GM10266 (cell line): Measurements from ENCODE around the gene UQCRQ.
A peak's percentile ranks its signal among the peaks of the same experiment; 100 is the strongest.

ENCODE experiments used
- DNase-seq: peaks from one replicate; pipeline ENCODE4 v3.0.0; 2012; ENCODE audit errors: extremely low spot score
- TF ChIP-seq, protein P1 (sequence below): IDR thresholded peaks from 2 replicates; pipeline ENCODE4 v1.5.1; 2012; ENCODE audit warnings: mild to moderate bottlenecking, low read depth; ENCODE audit not compliant: control insufficient read depth, insufficient read depth; ENCODE audit errors: missing control alignments

UQCRQ gene

GRCh38 chr5:132876020-132876759, 9.7 kb downstream of the UQCRQ start:
- TF ChIP-seq, protein P1, sequence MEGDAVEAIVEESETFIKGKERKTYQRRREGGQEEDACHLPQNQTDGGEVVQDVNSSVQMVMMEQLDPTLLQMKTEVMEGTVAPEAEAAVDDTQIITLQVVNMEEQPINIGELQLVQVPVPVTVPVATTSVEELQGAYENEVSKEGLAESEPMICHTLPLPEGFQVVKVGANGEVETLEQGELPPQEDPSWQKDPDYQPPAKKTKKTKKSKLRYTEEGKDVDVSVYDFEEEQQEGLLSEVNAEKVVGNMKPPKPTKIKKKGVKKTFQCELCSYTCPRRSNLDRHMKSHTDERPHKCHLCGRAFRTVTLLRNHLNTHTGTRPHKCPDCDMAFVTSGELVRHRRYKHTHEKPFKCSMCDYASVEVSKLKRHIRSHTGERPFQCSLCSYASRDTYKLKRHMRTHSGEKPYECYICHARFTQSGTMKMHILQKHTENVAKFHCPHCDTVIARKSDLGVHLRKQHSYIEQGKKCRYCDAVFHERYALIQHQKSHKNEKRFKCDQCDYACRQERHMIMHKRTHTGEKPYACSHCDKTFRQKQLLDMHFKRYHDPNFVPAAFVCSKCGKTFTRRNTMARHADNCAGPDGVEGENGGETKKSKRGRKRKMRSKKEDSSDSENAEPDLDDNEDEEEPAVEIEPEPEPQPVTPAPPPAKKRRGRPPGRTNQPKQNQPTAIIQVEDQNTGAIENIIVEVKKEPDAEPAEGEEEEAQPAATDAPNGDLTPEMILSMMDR = no peak
- no peak for DNase-seq

GRCh38 chr5:132877466-132877865, 11.0 kb downstream of the UQCRQ start:
- TF ChIP-seq, protein P1 = no peak
- no peak for DNase-seq

GRCh38 chr5:132877938-132878337, 11.5 kb downstream of the UQCRQ start:
- TF ChIP-seq, protein P1 = no peak
- no peak for DNase-seq

DNA sequence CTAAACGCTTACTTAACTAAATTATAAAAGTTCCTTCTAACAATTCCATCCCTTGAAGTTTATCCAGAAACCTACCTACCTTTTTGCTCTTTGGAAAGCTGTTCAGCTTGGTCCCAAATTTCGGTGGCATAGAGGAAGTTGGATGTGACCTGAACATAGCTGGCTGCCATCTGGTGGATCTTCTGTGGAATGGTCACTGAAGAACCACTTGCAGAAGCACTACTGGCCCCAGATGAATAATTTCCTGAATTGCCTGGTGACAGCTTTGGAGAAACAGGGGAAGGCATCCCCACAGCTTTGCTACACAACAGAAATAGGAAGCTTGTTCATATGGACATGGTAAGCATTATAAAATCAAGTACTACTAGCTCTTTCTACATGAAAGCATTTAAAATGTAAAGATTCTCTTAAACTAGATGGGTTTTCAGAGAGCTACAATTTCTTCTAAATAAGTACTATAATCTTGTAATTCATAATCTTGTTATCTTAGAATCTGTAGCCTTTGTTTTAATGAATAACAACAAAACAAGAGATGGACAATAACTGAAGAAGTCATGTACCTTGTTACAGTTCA, 16.9 kb downstream of the UQCRQ start:
- TF ChIP-seq, protein P1 = peak; percentile 64
- peak; percentile 26 for DNase-seq

DNA sequence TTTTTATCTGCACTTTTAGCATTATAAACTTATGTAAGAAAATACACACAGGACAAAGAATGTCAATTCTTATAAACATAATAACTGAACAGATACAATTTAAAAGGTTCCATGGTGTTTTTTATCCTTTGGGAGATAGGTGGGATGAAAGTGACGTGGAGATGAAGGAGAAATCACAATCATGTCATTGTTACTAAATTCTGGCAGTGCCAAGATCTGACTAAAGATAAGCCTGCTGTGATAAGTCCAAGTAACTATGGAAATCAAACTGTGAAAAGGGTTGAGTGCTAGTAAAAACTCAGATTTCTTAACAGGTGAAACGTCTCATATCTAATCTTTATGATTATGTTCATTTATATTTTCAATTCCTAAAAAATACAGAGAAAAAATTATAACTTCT, 18.1 kb downstream of the UQCRQ start:
- TF ChIP-seq, protein P1 = no peak

GRCh38 chr5:132886064-132886823, 19.8 kb downstream of the UQCRQ start:
- no peak for DNase-seq
- TF ChIP-seq, protein P1 = no peak

More for the DNA sequence above, 18.1 kb downstream of the UQCRQ start:
- no peak for DNase-seq
